ENCODE results near the gene SERPINA1. TPM values are rescaled to one million over a fixed set of nuclear protein-coding genes. Genes with fewer than 3 reads are reported as not detected.

The SERPINA1 gene
- total and polyA plus RNA-seq, 2 of the 13 experiments (the other 11 are each of a cell fraction or from before 2014, with no cell fraction given): 3,266 to 11,015 TPM

DNA sequence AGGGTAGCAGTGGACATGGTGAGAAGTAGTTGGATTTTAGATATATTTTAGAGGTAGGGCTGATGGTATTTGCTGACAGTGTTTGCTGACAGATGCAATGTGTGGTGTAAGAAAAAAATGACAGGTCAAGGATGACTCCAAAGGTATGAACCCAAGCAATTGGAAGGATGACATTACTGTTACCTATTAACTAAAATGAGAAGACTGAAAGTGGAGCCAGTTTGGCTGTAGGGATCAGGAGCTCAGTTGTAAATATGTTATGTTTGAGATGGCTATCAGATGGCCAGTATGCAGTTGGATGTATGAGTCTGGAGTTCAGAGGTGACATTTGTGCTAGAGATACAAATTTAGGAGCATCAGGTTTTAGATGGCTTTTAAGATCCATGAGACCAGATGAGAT lies 47.9 kb downstream of the SERPINA1 start (continued):
- TF ChIP-seq SMARCC2 (IDR thresholded peaks at IDR 0.05): no peak
- no peak for TF ChIP-seq ARNT (IDR thresholded peaks at IDR 0.05)
- TF ChIP-seq REXO4 (CRISPR knock-in tag; IDR thresholded peaks at IDR 0.05; ENCODE audit: borderline replicate concordance): no peak
- TF ChIP-seq, protein P1, sequence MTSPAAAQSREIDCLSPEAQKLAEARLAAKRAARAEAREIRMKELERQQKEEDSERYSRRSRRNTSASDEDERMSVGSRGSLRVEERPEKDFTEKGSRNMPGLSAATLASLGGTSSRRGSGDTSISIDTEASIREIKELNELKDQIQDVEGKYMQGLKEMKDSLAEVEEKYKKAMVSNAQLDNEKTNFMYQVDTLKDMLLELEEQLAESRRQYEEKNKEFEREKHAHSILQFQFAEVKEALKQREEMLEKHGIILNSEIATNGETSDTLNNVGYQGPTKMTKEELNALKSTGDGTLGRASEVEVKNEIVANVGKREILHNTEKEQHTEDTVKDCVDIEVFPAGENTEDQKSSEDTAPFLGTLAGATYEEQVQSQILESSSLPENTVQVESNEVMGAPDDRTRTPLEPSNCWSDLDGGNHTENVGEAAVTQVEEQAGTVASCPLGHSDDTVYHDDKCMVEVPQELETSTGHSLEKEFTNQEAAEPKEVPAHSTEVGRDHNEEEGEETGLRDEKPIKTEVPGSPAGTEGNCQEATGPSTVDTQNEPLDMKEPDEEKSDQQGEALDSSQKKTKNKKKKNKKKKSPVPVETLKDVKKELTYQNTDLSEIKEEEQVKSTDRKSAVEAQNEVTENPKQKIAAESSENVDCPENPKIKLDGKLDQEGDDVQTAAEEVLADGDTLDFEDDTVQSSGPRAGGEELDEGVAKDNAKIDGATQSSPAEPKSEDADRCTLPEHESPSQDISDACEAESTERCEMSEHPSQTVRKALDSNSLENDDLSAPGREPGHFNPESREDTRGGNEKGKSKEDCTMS (CRISPR knock-in tag; conservative IDR thresholded peaks at IDR 0.05): no peak
- peak; percentile 87 for TF ChIP-seq NCOR1 (IDR thresholded peaks at IDR 0.05; ENCODE audit: borderline replicate concordance, low read length)
- TF ChIP-seq MAFG (CRISPR knock-in tag; IDR thresholded peaks at IDR 0.05): no peak
- TF ChIP-seq, protein P2, sequence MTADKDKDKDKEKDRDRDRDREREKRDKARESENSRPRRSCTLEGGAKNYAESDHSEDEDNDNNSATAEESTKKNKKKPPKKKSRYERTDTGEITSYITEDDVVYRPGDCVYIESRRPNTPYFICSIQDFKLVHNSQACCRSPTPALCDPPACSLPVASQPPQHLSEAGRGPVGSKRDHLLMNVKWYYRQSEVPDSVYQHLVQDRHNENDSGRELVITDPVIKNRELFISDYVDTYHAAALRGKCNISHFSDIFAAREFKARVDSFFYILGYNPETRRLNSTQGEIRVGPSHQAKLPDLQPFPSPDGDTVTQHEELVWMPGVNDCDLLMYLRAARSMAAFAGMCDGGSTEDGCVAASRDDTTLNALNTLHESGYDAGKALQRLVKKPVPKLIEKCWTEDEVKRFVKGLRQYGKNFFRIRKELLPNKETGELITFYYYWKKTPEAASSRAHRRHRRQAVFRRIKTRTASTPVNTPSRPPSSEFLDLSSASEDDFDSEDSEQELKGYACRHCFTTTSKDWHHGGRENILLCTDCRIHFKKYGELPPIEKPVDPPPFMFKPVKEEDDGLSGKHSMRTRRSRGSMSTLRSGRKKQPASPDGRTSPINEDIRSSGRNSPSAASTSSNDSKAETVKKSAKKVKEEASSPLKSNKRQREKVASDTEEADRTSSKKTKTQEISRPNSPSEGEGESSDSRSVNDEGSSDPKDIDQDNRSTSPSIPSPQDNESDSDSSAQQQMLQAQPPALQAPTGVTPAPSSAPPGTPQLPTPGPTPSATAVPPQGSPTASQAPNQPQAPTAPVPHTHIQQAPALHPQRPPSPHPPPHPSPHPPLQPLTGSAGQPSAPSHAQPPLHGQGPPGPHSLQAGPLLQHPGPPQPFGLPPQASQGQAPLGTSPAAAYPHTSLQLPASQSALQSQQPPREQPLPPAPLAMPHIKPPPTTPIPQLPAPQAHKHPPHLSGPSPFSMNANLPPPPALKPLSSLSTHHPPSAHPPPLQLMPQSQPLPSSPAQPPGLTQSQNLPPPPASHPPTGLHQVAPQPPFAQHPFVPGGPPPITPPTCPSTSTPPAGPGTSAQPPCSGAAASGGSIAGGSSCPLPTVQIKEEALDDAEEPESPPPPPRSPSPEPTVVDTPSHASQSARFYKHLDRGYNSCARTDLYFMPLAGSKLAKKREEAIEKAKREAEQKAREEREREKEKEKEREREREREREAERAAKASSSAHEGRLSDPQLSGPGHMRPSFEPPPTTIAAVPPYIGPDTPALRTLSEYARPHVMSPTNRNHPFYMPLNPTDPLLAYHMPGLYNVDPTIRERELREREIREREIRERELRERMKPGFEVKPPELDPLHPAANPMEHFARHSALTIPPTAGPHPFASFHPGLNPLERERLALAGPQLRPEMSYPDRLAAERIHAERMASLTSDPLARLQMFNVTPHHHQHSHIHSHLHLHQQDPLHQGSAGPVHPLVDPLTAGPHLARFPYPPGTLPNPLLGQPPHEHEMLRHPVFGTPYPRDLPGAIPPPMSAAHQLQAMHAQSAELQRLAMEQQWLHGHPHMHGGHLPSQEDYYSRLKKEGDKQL (CRISPR knock-in tag; IDR thresholded peaks at IDR 0.05; ENCODE audit: low read depth): peak; percentile 89
- TF ChIP-seq ZNF451 (CRISPR knock-in tag; IDR thresholded peaks at IDR 0.05): no peak
- TF ChIP-seq ZNF766 (CRISPR knock-in tag; IDR thresholded peaks at IDR 0.05; ENCODE audit: borderline replicate concordance): no peak
- TF ChIP-seq ZNF20 (CRISPR knock-in tag; IDR thresholded peaks at IDR 0.05): no peak
- TF ChIP-seq KDM6A (CRISPR knock-in tag; IDR thresholded peaks at IDR 0.05; ENCODE audit: low read depth): peak; percentile 72
- TF ChIP-seq, protein P3, sequence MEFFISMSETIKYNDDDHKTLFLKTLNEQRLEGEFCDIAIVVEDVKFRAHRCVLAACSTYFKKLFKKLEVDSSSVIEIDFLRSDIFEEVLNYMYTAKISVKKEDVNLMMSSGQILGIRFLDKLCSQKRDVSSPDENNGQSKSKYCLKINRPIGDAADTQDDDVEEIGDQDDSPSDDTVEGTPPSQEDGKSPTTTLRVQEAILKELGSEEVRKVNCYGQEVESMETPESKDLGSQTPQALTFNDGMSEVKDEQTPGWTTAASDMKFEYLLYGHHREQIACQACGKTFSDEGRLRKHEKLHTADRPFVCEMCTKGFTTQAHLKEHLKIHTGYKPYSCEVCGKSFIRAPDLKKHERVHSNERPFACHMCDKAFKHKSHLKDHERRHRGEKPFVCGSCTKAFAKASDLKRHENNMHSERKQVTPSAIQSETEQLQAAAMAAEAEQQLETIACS (CRISPR knock-in tag; IDR thresholded peaks at IDR 0.05): no peak
- TF ChIP-seq ZNF136 (CRISPR knock-in tag; IDR thresholded peaks at IDR 0.05; ENCODE audit: low read depth): no peak
- TF ChIP-seq, protein P4, sequence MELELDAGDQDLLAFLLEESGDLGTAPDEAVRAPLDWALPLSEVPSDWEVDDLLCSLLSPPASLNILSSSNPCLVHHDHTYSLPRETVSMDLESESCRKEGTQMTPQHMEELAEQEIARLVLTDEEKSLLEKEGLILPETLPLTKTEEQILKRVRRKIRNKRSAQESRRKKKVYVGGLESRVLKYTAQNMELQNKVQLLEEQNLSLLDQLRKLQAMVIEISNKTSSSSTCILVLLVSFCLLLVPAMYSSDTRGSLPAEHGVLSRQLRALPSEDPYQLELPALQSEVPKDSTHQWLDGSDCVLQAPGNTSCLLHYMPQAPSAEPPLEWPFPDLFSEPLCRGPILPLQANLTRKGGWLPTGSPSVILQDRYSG (CRISPR knock-in tag; IDR thresholded peaks at IDR 0.05): no peak
- TF ChIP-seq PAX8 (CRISPR knock-in tag; IDR thresholded peaks at IDR 0.05; ENCODE audit: borderline replicate concordance): no peak
- TF ChIP-seq ZNF672 (CRISPR knock-in tag; IDR thresholded peaks at IDR 0.05): no peak
- no peak for TF ChIP-seq BRD4 (CRISPR knock-in tag; IDR thresholded peaks at IDR 0.05)
- TF ChIP-seq NFE2 (CRISPR knock-in tag; IDR thresholded peaks at IDR 0.05): no peak
- TF ChIP-seq, protein P5, sequence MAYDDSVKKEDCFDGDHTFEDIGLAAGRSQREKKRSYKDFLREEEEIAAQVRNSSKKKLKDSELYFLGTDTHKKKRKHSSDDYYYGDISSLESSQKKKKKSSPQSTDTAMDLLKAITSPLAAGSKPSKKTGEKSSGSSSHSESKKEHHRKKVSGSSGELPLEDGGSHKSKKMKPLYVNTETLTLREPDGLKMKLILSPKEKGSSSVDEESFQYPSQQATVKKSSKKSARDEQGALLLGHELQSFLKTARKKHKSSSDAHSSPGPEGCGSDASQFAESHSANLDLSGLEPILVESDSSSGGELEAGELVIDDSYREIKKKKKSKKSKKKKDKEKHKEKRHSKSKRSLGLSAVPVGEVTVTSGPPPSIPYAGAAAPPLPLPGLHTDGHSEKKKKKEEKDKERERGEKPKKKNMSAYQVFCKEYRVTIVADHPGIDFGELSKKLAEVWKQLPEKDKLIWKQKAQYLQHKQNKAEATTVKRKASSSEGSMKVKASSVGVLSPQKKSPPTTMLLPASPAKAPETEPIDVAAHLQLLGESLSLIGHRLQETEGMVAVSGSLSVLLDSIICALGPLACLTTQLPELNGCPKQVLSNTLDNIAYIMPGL (CRISPR knock-in tag; IDR thresholded peaks at IDR 0.05; ENCODE audit: borderline replicate concordance in 1 of 2, low read depth in 1 of 2): no peak
- TF ChIP-seq ATF1 (CRISPR knock-in tag; IDR thresholded peaks at IDR 0.05): peak; percentile 64
